ENCODE measurements around the gene POLA1.

- no peak for TF ChIP-seq POLR2A (IDR thresholded peaks at IDR 0.05; ENCODE audit: low read depth, low read length)
- TF ChIP-seq, protein P1, sequence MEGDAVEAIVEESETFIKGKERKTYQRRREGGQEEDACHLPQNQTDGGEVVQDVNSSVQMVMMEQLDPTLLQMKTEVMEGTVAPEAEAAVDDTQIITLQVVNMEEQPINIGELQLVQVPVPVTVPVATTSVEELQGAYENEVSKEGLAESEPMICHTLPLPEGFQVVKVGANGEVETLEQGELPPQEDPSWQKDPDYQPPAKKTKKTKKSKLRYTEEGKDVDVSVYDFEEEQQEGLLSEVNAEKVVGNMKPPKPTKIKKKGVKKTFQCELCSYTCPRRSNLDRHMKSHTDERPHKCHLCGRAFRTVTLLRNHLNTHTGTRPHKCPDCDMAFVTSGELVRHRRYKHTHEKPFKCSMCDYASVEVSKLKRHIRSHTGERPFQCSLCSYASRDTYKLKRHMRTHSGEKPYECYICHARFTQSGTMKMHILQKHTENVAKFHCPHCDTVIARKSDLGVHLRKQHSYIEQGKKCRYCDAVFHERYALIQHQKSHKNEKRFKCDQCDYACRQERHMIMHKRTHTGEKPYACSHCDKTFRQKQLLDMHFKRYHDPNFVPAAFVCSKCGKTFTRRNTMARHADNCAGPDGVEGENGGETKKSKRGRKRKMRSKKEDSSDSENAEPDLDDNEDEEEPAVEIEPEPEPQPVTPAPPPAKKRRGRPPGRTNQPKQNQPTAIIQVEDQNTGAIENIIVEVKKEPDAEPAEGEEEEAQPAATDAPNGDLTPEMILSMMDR (conservative IDR thresholded peaks at IDR 0.05; ENCODE audit: low read depth, low read length): no peak
- TF ChIP-seq, protein P2, sequence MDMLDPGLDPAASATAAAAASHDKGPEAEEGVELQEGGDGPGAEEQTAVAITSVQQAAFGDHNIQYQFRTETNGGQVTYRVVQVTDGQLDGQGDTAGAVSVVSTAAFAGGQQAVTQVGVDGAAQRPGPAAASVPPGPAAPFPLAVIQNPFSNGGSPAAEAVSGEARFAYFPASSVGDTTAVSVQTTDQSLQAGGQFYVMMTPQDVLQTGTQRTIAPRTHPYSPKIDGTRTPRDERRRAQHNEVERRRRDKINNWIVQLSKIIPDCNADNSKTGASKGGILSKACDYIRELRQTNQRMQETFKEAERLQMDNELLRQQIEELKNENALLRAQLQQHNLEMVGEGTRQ (IDR thresholded peaks at IDR 0.05; ENCODE audit: low read depth, low read length): no peak
- TF ChIP-seq BHLHE40 (IDR thresholded peaks at IDR 0.05; ENCODE audit: low read depth, low read length): no peak
- no peak for TF ChIP-seq RCOR1 (IDR thresholded peaks at IDR 0.05; ENCODE audit: insufficient replicate concordance, low read length)
- TF ChIP-seq MAZ (IDR thresholded peaks at IDR 0.05; ENCODE audit: borderline replicate concordance, low read depth, low read length): no peak
- TF ChIP-seq FOS (IDR thresholded peaks at IDR 0.05; ENCODE audit: low read depth, low read length): no peak
- TF ChIP-seq RFX5 (IDR thresholded peaks at IDR 0.05; ENCODE audit: low read depth, low read length): no peak
- TF ChIP-seq NFE2L2 (IDR thresholded peaks at IDR 0.05; ENCODE audit: low read depth, low read length): no peak
- TF ChIP-seq, protein P3, sequence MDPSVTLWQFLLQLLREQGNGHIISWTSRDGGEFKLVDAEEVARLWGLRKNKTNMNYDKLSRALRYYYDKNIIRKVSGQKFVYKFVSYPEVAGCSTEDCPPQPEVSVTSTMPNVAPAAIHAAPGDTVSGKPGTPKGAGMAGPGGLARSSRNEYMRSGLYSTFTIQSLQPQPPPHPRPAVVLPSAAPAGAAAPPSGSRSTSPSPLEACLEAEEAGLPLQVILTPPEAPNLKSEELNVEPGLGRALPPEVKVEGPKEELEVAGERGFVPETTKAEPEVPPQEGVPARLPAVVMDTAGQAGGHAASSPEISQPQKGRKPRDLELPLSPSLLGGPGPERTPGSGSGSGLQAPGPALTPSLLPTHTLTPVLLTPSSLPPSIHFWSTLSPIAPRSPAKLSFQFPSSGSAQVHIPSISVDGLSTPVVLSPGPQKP (IDR thresholded peaks at IDR 0.05; ENCODE audit: borderline replicate concordance, low read depth, low read length): no peak
- no peak for TF ChIP-seq MAFK (IDR thresholded peaks at IDR 0.05; ENCODE audit: low read depth, low read length)
- no peak for TF ChIP-seq RAD21 (IDR thresholded peaks at IDR 0.05; ENCODE audit: low read length)
- TF ChIP-seq CEBPB (IDR thresholded peaks at IDR 0.05; ENCODE audit: low read depth, low read length): no peak
- no peak for TF ChIP-seq MXI1 (IDR thresholded peaks at IDR 0.05; ENCODE audit: borderline replicate concordance, low read depth, low read length)
These were observed 45.2 kb upstream of the POLA1 start for GRCh38 chrX:24648495-24648894.

Measured in IMR-90 (cell line).